ENCODE data around the gene WFDC8.
"Not testable (repeated sequence)": the region's sequence is repeated elsewhere in the genome, so short reads cannot be mapped to it uniquely, and the experiment has no call there.

WFDC8 gene

DNA sequence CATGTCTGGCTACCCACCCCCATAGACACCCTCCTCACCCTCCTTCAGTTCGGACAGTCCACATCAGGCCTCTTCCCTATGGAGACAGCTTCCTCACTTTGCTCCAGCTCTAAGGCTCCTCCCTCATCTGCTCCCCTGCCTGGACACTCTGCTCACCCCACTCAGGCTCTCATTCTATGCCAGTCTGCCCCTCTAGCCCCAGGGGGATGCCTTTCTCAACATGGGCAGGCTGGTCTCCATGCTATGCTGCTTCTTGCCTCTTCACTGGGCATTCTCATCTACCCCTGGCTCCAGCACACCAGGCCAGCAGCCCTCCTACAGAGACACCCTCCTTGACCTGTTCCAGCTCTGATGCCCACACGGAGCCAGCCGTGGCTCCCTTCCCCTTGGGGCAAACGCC is at the start of gene WFDC8:
Gene WFDC8 (minus strand): TSS at position 101 of the 400 bp plus-strand sequence. CDS start 37 bp downstream, at position 64.
- DNase-seq: no peak

DNA sequence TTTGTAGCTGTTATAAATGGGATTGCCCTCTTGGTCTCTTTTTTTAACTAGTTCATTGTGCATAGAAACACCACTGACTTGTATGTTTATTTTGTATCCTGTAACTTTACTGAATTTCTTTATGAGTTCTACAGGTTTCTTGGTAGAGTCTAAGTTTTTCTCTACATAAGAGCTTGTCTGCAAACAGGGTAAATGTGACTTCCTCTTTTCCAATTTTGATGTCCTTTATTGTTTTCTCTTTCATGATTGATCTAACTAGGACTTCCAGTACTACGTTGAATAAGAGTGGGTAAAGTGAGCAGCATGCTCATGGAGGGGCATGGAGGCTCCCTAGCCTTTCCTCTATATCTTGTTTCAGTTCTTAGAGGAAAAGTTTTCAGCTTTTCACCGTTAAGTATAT is 47.5 kb upstream of the WFDC8 start:
- DNase-seq: no peak

DNA sequence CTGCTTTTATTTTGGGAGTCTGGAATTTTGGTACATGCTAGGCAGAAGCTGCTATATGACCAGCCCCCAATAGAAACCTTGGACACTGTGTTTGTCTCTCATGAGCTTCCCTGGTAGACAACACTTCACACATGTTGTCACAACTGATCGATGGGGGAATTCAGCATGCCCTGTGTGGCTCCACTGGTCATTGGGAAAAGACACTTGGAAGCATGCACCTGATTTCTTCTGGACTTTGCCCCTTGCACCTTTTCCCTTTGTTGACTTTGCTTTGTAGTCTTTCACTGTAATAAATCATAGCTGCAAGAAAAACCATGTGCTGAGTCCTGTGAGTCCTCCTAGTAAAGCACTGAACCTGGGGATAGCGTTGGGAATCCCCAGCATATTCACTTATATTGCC is 42.5 kb upstream of the WFDC8 start:
- no peak for DNase-seq

GRCh38 chr20:45617591-45617990 is 38.5 kb upstream of the WFDC8 start:
- DNase-seq: no peak

DNA sequence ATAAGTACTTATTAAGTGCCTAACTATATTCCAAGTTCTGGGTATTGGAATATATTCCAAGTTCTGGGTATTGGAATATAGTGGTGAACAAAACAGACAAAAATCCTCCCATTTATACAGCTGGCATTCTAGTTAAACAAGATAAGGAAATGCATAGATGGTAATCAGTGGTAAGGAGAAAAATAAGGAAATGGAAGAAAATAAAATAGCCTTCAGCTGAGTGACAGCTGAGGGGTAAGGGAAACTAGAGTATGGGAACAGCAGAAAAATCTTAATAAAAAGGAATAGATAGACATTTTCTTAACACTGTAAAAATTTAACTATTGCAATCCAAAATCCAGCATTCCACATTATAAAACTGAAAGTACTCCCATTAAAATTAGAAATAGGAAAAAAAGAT is 33.2 kb upstream of the WFDC8 start:
- no peak for DNase-seq

DNA sequence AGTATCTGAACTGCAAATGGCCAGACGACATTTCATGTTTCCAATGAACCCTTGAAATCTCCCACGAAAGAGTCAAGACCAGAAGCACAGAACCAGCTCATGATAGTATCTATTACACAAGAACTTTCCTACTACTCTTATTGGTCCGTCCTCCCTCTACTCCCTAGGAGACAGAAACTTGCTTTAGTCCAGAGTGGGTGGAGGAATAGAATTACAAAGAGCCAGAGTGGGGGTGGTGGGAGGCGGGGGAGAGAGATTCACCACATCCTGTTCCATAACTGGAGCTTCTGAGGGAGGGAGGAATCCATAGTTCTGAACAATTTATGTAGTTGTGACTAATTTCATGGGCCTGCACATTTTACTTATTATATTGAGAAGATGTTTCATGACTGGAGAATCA is 32.0 kb upstream of the WFDC8 start:
- DNase-seq: no peak

GRCh38 chr20:45607810-45608209 is 28.7 kb upstream of the WFDC8 start:
- DNase-seq: no peak

DNA sequence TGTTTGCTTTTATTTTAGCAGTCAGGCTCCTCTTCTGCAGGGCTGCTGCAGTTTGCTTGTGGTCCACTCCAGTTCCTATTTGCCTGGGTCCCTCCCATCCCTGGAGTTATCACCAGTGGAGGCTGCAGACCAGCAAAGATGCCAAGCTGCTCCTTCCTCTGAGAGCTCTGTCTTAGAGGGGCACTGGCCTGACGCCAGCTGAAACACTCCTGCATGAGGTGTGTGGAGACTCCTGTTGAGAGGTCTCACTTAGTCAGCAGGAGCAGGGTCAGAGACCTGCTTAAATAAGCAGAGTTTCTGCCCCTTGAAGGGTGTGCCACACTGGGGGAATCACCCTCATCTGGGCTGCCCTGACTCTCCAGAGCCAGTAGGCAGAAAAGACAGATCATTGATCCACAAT is 16.2 kb upstream of the WFDC8 start:
- no peak for DNase-seq

- no peak for DNase-seq
Measured at GRCh38 chr20:45593498-45593897, 14.4 kb upstream of the WFDC8 start.

DNA sequence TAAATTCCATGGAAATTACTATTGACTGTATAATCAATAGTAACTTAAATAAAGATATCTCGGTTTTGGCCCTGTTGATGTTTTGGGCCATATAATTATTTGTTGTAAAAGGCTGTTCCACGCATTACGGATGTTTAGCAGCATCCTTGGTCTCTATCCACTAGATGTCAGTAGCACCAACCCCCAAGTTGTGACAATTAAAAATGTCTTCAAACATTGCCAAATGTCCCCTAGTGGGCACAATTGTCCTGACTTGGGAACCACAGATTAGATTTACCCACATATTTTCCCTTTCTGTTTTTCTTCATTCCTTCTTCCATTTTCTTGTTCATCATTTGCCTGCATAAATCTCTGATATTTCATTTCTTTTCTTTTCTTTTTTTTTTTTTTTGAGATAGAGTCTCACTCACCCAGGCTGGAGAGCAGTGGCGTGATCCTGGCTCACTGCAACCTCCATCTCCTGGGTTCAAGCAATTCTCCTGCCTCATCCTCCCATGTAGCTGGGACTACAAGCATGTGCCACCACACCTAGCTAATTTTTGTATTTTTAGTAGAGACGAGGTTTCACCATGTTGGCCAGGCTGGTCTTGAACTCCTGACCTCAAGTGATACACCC is 13.6 kb upstream of the WFDC8 start:
- DNase-seq: peak; percentile 20 to 61

DNA sequence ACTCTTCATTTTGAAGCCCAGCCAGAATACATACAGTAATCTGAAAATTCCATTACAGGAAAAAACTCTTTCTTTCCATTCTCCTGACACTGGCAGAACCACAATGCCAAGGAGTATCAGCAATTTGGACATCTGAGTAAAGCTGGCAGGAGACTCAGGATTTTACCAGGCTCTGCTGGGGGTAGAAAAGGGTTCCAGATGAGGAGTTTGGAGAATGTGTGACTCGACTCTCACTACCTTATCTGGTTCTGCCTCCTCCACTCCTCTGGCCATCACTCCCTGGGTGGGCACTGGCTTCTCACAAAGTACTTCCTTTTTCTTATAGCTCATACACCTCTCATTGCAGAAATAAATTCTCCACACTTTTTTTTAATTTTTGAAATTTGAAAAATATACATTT is 10.6 kb upstream of the WFDC8 start:
- DNase-seq: no peak

DNA sequence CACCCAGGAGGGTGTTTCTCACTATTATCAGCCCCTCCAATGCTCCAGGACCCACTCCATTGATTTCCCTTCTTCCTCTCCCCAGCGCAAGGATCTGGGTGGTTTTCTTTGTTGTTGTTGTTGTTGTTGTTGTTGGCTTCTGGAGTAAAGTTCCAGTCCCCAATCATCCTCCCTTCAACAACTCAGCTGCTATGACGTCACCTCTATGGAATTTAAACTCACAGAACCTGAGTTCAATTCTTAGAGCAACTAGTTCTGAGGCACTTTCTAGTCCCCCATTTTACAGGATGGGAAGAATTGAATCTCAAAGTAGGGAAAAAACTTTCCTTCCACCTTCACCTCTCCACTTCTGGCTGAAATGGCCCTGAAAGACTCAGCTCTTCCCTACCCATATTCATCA is 9.7 kb upstream of the WFDC8 start:
- no peak for DNase-seq

GRCh38 chr20:45585986-45586385 is 6.9 kb upstream of the WFDC8 start:
- DNase-seq: not testable (repeated sequence)

GRCh38 chr20:45584294-45584693 is 5.2 kb upstream of the WFDC8 start:
- DNase-seq: not testable (repeated sequence)

- DNase-seq: no peak
Measured at GRCh38 chr20:45583502-45583901, 4.4 kb upstream of the WFDC8 start.

GRCh38 chr20:45581702-45582101 is 2.6 kb upstream of the WFDC8 start:
- no peak for DNase-seq

- no peak for DNase-seq
Measured at GRCh38 chr20:45578231-45578630, 853 bp downstream of the WFDC8 start.

GRCh38 chr20:45576995-45577394 is 2.1 kb downstream of the WFDC8 start:
- no peak for DNase-seq

GRCh38 chr20:45575931-45576330 is 3.2 kb downstream of the WFDC8 start:
- DNase-seq: no peak

- not testable (repeated sequence) for DNase-seq
Measured at GRCh38 chr20:45569650-45570049, 9.4 kb downstream of the WFDC8 start.

DNA sequence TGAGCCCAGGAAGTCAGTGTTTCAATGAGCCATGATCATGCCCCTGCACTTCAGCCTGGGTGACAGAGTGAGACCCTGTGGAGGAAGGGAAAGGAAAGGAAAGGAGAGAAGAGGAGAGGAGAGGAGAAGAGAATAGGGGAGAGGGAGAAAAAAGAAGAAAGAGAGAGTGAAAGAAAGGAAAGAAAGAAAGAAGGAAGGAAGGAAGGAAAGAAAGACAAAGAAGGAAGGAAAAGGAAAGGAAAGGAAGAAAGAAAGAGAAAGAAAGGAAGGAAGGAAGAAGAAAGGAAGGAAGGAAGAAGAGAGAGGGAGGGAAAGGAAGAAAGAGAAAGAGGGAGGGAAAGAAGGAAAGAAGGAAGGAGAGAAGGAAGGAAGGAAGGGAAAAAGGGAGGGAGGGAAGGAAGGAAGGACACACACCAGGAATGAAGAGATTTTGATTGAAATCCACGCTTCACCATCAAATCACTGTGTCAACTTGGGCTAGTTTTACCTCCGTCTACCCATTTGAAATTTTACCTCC is 14.3 kb downstream of the WFDC8 start:
- DNase-seq: no peak

DNA sequence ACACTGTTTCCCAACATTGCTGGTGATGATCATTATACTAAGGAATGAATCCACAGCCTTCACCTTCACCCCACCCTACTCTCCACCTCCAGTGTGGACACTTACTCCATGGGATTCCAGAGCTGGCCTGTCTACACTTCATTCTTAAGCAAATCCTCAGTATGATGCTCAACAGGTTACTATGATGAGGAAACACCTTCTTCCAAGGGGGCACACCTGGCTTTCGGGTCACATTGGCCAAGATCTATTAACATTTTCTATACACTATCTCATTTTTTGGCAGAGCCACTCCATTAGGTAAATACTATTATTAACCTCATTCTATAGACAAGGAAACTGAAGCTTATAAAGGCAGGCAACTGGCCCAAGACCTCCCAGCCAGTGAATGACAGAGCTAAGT is 23.9 kb downstream of the WFDC8 start:
- no peak for DNase-seq

GRCh38 chr20:45552456-45552855 is 26.6 kb downstream of the WFDC8 start:
- DNase-seq: no peak

DNA sequence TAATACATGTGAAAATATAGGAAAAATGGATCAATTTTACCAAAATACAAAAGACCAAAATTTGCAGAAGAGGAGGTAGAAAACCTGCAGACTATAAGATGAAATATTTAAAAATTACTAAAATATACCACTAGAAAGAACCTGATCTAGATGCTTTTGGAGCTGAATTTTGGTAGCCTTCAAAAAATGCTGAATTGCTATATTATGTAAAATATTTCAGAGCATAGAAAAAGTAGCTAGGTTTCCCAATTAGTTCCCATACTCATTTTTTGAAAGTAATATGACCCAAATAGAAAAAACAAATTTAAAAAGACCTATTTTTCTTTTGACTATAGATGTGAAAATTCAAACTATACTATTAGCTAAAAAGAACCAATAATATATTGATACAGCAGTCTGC is 28.3 kb downstream of the WFDC8 start:
- no peak for DNase-seq

DNA sequence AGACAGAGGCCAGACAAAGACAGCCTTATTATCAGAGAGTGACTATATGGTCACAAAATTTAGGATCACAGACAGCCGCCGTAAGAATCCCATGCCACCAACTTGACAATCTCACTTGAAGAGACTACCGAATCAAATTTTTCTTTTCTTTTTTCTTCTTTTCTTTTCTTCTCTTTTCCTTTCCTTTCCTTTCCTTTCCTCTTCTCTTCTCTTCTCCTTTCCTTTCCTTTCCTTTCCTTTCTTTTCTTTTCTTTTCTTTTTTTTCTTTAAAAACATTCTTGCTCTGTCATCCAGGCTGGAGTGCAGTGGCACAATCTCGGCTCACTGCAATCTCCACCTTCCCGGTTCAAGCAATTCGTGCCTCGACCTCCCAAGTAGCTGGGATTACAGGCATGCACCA is 30.7 kb downstream of the WFDC8 start:
- DNase-seq: no peak

Data from NCI-H2081 (cell line).